GM18909 (cell line): ENCODE measurements around the gene NR2E1.

Experiments
- ATAC-seq: cut with Tn5 transposase; IDR thresholded peaks from one replicate; pipeline ENCODE4 v1.9.1; 2021; ENCODE audit warnings: mild to moderate bottlenecking; ENCODE audit not compliant: unreplicated experiment, poor library complexity

The NR2E1 gene

DNA sequence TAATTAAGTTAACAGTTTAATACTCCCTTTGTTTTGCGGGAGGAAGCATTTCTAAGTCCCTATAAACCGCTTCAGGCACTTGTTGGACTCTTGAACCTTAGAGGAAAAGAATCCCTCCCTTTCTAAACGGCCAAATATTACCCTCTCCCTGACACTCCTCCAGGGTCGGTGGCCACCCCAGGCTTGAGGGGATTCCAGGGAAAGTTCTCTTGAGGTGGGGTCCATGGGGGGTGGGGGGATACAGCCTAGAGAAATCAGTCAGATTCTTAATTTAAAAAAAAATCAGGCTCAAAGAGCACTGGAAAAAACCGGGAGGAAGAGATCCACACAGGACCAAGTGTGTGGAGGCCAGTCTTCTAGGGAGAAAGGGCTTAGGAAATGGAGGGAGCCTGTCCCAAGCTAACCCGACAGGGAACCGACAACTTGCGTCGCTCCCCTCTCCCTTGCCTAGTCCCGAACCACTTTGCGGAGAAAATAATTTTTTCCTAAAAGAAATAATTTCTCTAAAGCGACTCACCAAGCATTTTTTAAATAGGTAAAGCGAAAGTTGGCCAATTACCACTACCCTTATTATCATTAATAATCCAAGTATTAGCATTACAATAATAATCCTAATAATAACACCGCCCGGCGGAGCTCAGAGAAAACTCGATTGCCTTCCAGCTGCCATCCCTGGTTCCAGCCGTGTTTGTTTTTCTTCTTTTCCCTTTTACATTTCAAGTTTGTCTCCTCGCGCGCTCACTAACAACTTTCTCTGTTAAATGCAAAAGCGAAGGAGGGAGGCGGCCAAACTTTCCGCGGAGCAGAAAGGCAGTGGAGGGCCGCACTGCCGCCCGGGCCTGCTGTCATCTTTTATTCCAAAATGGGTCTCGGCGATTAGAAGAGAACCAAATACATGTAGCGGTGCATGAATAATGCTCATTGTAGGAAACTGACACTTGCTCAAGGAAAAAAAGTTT lies 4.8 kb downstream of the NR2E1 start:
- ATAC-seq, result no peak

DNA sequence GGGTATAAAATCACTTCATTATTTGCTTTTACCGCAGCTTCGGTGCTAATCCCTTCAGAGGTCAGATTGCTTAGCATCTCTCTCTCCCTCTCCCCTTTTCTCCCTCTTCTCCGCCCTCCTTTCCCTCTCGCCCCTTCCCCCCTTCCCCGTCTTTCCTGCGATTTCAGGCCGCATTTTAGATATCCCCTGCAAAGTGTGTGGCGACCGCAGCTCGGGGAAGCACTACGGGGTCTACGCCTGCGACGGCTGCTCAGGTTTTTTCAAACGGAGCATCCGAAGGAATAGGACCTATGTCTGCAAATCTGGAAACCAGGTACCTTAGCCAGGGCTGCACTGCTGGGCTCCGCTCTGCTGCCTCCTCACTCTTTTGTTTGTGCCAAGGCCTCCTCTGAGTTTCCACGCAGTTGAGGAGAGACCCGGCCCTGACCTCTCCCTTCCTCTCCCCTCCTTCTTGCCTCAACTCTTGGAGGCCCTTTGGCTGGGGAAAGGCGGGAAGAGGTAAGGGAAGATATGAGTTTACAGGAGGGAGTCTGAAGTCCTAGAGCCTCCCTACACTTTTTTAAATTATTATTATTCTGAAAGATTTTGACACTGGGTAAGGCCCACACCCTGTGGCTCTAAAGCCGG lies 5.6 kb downstream of the NR2E1 start:
- ATAC-seq, result no peak

DNA sequence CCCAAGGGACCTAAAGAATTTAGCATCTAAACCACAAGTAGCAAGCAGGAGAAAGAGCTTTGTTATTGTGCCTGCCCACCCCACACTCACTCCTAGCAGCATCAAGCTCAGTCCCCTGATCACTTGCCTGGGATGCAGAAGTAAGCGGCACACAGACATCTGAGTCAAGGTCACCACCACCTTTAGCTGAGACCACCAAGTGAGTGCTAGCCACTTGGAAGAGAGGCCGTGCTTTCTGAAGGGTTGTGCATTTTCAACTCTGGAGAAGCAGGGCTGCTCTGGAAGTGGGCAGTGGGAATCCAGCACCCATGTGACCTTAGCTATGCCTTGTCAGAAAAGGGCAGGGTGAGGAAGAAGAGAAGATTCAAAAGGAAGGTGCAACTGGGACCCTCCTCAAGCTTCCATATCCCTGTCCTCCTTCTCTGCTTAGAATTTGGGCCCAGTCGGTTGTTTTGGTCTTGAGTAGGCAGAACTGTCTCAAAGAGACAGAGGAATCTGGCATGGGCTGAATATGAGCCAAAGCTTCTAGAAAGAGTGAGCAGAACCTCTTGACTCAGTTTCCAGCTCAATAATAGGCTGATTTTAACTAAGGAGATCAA lies 6.2 kb downstream of the NR2E1 start:
- no peak for ATAC-seq

DNA sequence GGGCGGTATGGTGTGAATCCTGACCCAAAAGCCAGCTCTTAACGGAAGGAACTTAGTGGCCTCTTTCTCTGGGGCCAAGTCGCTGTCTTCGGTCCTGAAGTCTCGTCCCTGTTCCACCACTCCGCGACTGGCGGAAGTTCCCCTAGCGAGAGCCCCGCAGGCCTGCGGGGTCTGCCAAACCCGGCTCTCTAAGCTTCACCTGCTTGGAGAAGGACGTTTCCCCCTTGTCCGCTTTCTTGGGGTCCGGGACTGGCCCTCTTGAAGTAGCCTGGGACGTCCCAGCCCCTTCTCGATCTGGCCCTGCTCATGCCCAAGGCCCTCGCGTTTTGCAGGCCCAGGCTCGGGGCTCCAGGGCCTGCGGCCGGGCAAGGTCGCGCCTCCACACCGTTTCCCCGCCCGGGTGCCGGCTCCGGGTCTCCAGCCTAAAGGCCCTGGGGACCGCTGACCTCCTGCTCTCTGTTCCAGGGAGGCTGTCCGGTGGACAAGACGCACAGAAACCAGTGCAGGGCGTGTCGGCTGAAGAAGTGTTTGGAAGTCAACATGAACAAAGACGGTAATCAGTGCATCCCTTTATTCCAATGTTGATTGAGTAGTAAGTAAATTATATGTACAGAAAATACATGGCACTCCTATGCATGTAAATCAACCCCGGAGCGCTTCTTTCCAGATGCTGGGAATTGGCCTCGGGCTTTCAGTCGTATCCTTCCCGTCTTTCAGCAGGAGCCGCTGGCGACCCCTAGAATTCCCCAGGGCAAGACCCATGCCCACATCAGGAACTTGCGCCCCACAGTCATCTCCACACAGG lies 8.8 kb downstream of the NR2E1 start:
- no peak for ATAC-seq

DNA sequence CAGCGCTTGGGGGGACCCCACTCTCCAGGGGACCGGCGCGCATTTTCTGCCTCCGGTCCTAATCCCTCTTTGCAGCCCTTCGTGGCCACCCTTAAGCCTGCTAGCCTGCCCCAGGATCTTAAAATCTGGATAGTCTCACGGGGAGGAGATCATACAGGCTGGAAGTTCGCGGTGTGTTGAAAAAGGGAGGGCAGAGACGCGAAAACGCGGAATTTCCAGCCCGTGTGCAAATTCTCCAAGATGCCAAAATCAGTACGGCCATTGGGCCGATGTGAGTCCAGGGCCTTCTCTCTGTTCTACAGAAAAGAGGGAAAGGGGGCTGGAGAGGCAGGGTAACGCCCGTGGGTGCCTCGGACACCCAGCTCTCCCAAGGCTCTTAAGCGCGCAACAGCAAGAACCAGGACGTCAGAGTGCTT lies 9.4 kb downstream of the NR2E1 start:
- ATAC-seq, result no peak

DNA sequence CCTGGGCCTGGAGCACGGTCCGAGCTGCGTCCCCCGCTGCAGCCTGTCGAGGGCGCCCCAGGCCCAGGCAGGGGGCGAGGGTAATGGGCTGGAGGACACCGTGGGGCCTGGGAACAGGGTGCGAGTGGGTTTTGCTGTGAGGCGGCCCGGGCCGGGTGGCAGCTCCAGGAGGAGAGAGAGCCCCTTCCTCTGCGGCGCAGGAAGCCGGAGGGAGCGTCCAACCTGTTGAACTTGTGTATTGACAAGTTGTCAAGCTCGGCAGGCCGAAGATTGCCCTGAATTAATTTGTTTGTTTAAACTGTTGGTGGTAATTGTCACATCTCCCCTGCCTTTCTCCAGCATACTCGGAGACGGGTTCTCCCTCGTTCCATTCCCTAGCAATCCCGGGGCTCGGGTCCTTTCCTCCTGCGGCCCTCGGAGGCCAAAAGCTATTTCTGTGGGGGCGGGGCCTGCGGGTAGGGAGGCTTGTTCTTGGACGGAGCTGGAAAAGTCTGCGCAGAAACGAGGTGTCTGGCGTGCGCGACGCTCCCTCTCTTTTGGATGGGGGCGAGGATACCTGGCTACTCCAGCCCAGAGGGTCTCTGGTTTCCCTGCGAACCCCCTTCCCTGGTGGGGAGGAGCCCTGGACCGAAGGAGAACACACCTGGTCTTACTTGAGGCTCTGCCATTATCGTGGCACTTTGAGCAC lies 9.9 kb downstream of the NR2E1 start:
- ATAC-seq, result no peak

DNA sequence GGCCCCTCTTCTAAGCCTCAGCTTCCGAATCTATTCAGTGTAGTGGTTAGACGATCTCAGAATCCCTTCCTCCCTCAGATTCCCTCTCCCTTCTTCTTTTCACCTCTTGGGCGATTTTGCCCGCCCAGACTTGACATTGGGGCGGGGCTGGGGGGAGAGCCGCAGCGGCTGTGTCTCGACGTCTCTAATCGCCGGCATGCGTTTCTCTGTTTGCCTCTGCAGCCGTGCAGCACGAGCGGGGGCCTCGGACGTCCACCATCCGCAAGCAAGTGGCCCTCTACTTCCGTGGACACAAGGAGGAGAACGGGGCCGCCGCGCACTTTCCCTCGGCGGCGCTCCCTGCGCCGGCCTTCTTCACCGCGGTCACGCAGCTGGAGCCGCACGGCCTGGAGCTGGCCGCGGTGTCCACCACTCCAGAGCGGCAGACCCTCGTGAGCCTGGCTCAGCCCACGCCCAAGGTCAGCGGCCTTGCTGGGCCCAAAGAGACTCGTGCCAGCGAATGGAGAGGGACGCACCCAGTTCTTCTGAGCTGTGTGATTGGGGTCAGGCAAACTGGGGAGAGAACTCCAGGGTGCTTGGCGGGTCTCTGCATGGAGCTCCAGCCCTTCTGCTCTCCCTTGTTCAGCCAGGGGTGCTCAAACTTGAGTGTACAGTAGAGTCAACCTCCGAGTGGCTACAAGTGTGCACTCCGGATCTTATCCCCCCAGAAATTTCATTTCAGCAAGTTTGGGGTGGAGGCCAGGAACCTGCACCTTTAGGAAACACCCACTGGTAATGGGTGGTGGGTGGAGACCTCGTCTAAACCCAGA lies 10.7 kb downstream of the NR2E1 start:
- ATAC-seq, result no peak

DNA sequence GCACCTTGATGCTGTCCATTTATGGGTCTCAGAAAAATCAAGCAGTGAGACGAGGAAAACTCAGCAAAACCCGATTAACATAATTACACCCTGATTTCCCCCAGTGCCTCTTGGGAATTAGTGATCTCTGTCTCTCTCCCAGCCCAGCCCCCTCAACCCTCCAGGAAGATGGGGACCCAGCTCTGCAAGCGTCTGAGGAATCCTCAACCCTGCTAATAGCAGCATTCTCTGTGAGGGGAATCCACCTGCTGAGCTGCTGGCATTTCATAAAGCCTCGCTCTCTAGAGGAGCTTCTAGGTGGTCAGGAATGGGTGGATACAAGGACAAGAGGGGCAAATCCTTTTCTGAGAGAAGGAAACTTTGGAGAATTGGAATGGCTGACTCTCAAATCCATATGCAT lies 13.9 kb downstream of the NR2E1 start:
- no peak for ATAC-seq

DNA sequence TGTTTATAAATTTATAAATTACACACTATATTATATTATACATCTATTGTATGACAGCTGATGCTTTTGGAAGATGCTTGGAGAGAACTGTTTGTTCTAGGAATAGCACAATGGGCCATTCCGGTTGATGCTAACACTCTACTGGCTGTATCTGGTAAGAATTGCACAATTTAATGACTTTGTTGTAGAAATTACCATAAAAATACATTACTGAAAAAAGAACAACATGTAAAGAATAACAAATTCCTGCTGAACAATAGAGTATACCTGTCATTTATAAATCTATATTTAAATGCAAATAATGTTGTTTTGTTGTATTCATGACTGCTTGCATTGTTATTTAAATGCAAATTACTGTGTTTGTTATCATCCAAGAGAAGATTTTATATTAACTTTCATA lies 14.4 kb downstream of the NR2E1 start:
- ATAC-seq, result no peak

DNA sequence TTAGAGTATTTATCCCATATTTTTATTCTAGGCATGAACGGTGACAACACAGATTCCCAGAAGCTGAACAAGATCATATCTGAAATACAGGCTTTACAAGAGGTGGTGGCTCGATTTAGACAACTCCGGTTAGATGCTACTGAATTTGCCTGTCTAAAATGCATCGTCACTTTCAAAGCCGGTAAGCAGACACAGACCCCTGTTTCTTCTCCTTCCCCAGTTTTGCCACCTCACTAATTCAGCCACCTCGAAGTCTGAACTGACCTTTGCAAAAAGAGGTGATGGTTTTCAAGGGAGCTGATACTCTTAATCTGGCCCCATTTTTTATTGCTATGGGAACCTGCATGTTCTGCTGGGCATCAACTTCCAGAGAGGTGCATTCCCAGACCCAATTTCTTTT lies 15.0 kb downstream of the NR2E1 start:
- ATAC-seq, result no peak

DNA sequence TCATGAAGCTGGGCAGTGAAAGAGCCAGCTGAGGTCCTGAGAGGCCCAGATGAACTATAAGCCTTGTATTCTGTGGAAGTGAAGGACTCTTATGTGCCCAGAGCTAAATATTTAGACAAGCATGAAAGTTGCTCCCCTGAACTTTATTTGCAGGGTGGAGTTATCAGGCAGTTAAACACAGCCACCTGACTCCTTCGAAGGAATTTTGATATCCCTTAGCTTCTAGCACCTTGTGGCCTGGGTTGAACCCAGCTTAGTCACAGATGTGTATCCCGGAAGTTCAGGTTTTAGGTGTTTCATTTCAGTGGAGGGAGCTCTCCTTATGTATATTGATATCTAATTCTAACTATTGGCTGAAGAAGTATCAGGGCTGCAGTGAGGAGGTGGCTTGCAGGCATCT lies 20.4 kb downstream of the NR2E1 start:
- no peak for ATAC-seq

DNA sequence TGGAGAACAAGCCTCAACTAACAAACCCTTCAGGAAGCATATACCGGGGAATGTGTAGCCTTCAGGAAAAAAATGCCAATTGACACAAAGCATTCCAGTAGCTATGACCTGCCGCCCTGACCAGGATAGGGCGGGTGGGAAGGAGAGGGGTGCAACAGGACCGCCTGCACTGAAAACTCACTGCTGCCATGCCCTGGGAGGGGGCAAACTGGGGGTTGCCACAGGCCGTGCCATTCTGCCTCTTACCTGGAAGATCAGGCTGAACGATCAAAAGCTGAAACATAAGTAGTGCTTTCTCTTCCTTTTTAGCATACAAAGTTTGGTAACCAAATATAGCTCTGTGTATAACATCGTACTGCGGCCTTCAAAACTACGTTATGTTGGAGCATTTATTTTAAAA lies 21.7 kb downstream of the NR2E1 start:
- no peak for ATAC-seq

DNA sequence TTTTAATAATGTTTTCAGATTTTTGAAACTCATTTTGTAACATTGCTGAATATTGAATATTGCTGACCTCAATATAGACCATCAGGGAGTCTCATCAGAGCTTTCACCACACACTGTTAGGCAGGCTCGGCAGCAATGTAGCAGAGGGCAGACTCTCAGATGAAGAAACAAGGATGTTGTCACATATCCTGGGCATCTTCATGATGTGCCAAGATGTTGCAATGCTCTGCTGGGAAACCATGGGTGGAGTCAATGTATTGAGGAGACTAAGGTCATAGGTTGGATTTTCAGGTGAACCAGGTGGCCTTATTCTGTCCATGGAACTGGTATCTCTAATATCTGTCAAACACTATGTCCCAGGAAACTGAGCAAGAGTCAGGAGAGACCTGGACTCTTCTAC lies 27.3 kb downstream of the NR2E1 start:
- ATAC-seq, result no peak

DNA sequence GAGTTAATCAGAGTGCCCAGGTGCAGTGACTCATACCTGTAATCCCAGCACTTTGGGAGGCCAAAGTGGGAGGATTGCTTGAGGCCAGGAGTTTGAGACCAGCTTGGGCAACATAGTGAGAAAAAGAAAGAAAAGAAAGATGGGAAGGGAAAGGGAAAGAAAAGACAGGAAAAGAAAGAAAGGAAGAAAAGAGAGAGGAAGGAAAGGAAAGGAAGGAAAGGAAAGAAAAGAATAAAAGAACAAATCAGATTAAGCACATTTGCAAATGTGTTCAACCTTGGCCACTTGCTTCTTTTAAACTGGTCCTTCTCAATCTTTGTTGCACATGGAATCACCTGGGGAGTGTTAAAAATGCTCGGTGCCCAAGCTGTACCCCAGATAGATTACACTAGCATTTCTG lies 28.0 kb downstream of the NR2E1 start:
- no peak for ATAC-seq

DNA sequence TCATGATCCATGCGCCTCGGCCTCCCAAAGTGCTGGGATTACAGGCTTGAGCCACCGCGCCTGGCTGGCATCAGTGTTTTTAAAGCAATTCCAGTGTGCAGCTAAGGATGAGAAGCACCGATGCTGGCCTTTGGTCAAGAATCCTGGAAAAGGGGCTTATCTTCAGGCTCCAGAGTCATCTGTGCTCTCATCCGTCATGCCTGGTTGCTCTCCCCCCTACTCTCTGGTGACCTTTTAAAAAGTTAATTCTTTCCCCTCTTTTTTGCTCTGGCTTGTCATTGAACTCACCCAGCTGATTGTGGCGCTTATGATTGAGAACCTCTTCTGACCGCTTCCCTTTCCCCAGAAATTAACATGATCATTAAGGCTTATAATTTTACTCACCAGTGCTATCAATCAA lies 28.7 kb downstream of the NR2E1 start:
- no peak for ATAC-seq

DNA sequence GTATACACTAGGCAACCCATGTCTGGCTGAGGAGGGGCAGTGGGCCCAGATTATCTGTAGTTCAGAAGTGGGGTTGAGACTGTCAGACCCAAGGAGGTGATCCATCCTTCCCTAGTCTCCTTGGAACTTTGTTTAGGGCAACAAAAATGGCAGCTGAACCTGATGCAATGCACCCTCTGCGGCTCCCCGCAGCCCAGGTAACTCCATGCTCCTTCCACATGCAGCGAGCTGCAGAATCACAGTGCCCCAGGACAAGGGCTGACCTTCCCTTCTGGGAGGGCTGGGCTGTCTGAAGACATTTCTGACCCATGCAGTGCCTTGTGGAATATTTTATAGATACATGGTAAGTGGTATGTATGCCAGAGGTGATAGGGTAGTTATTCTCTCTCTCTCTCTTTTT lies 29.4 kb downstream of the NR2E1 start:
- ATAC-seq, result no peak

DNA sequence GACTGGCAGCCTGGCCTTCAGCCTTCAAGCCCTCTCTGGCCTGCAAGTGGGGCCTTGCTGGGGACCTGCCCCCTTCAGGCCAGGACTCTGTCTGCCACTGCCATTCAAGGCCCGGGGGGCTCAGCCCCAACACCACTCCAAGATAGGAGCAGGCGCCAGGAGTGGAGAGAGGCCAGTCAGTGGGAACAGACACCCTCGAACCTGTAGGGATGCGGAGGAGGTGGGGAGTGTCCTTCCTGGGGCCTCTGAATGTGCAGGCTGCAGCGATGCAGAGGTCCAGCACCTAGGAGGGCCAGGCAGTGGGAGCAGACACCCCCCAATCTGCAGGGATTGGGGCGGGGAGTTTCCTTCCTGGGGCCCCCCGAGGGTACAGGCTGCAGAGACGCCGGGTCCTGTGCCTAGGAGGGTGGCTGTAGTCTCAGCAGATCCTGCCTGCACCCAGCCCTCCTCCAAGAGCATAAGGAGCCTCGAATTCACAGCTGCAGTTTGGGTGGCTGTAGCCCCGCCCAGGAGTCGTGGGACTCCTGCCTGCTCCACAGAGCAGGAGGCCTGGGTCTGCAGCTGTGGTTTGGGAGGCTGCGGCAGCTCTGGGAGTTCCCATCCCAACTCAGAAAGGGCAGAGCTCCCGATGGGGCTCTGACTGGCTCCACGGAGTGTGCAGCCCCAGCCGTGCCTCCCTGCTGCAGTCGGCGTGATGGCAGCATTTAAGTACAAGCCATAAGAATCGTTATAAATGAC lies 33.1 kb downstream of the NR2E1 start:
- ATAC-seq, result no peak

DNA sequence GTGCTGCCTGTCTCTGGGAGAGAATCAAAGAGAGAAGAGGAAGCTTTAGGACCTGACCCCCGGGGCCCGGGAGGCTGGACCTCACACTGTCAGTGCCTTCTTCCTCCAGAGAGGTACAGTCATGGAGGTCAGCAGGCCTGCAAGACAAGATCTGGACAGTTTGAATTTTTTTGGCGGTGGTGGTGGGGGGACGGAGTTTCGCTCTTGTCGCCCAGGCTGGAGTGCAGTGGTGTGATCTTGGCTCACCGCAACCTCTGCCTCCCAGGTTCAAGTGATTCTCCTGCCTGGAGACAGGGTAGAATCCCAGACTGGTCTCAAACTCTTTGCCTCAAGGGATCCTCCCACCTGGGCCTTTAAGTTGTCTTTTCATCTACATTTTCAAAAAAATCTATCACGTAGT lies 34.4 kb downstream of the NR2E1 start:
- ATAC-seq, result no peak

DNA sequence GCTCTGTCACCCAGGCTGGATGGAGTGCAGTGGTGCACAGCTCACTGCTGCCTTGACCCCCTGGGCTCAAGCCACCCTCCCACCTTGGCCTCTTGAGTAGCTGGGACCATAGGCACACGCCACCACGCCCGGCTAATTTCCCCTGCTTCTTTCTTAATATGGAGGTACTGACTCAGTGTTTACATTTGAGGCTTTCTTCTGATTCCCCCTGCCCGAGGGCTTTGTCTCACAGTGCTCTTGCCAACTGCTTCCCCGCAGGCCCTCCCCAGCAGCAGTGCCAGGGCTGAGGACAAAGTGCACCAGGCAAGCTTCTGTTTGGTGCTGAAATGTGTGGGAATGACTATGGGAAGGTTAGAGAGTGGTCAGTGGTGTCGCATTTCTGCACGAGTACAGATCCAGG lies 34.8 kb downstream of the NR2E1 start:
- no peak for ATAC-seq
